HEK293 (cell line): Measurements from ENCODE around the gene PHLDB2.
A peak's percentile ranks its signal among the peaks of the same experiment; 100 is the strongest.

Source experiments
- CTCF ChIA-PET: fragments of 350-600 bp; formaldehyde crosslinking; extraction: SDS; loops from one replicate; lab custom pipeline; 2021; ENCODE audit warnings: antibody characterized with exemption; lab: Yijun Ruan, JAX
- POLR2A ChIA-PET: fragments of 300-600 bp; formaldehyde crosslinking; extraction: SDS; loops from one replicate; lab custom pipeline; 2020; ENCODE audit warnings: antibody characterized with exemption, inconsistent platforms; lab: Yijun Ruan, JAX
- H3K27ac ChIP-seq: fragments of 200-500 bp; sonication (Bioruptor generic); 2 replicates; pipeline ENCODE4 v1.5.1; 2014; ENCODE audit warnings: low read depth, low read length, control low read depth, inconsistent platforms; ENCODE audit errors: extremely low read depth
- H3K36me3 ChIP-seq, 2 experiments: fragments of 200-500 bp in 1 of 2; sonication (Bioruptor generic) in 1 of 2; 1 replicate in 1 of 2; 2 replicates in 1 of 2; pipeline ENCODE4 v1.5.1; 2014 to 2017; ENCODE audit warnings: inconsistent platforms in 2 of 2, low read length in 2 of 2; ENCODE audit not compliant: control insufficient read depth in 2 of 2, insufficient read depth in 1 of 2
- H3K4me1 ChIP-seq: fragments of 200-500 bp; sonication (Bioruptor generic); 2 replicates; pipeline ENCODE4 v1.5.1; 2014; ENCODE audit warnings: mild to moderate bottlenecking, low read length, inconsistent platforms; ENCODE audit not compliant: control insufficient read depth, insufficient read depth
- H3K4me3 ChIP-seq: 2 replicates; pipeline ENCODE4 v1.5.1; 2011; ENCODE audit warnings: low read depth, mild to moderate bottlenecking, control low read depth, low read length, moderate library complexity
- H3K9me3 ChIP-seq: fragments of 200-500 bp; sonication (Bioruptor generic); 2 replicates; pipeline ENCODE4 v1.5.1; 2014; ENCODE audit warnings: low read depth, low read length, inconsistent platforms; ENCODE audit not compliant: control insufficient read depth, insufficient read depth
- KLF8 ChIP-seq: fragments of 450-650 bp; formaldehyde crosslinking; IDR thresholded peaks from 2 replicates; pipeline ENCODE4 v1.5.1; 2016; ENCODE audit warnings: missing biosample characterization, missing genetic modification characterization
- PRDM1 ChIP-seq: fragments of 450-650 bp; formaldehyde crosslinking; IDR thresholded peaks from 2 replicates; pipeline ENCODE4; 2016; ENCODE audit warnings: missing biosample characterization, missing genetic modification characterization
- SP2 ChIP-seq: fragments of 450-650 bp; formaldehyde crosslinking; IDR thresholded peaks from 2 replicates; pipeline ENCODE4 v1.5.1; 2016; ENCODE audit warnings: missing biosample characterization, missing genetic modification characterization
- TCF7L2 ChIP-seq: IDR thresholded peaks from 2 replicates; pipeline ENCODE4 v1.6.1; 2011; ENCODE audit warnings: low read depth, mild to moderate bottlenecking, inconsistent platforms, low read length, moderate library complexity, borderline replicate concordance
- ZBTB1 ChIP-seq: fragments of 450-650 bp; formaldehyde crosslinking; IDR thresholded peaks from 2 replicates; pipeline ENCODE4 v1.5.1; 2016; ENCODE audit warnings: missing biosample characterization, missing genetic modification characterization
- ZBTB17 ChIP-seq: fragments of 450-650 bp; formaldehyde crosslinking; IDR thresholded peaks from 2 replicates; pipeline ENCODE4 v1.5.1; 2016; ENCODE audit warnings: missing biosample characterization, missing genetic modification characterization
- ZBTB20 ChIP-seq: fragments of 450-650 bp; formaldehyde crosslinking; IDR thresholded peaks from 2 replicates; pipeline ENCODE4 v1.5.1; 2016; ENCODE audit warnings: missing biosample characterization, missing genetic modification characterization
- ZEB2 ChIP-seq: fragments of 450-650 bp; formaldehyde crosslinking; IDR thresholded peaks from 2 replicates; pipeline ENCODE4 v1.5.1; 2016; ENCODE audit warnings: missing biosample characterization, missing genetic modification characterization
- ZFP37 ChIP-seq: fragments of 450-650 bp; formaldehyde crosslinking; IDR thresholded peaks from 2 replicates; pipeline ENCODE4 v1.5.1; 2016; ENCODE audit warnings: missing biosample characterization, missing genetic modification characterization
- ZNF10 ChIP-seq: fragments of 450-650 bp; formaldehyde crosslinking; IDR thresholded peaks from 2 replicates; pipeline ENCODE4 v1.5.1; 2017; ENCODE audit warnings: missing biosample characterization, missing genetic modification characterization
- ZNF133 ChIP-seq: fragments of 450-650 bp; formaldehyde crosslinking; IDR thresholded peaks from 2 replicates; pipeline ENCODE4 v1.5.1; 2016; ENCODE audit warnings: missing biosample characterization, missing genetic modification characterization
- ZNF211 ChIP-seq: fragments of 450-650 bp; formaldehyde crosslinking; IDR thresholded peaks from 2 replicates; pipeline ENCODE4 v1.5.1; 2016; ENCODE audit warnings: low read depth, missing biosample characterization, missing genetic modification characterization
- ZNF274 ChIP-seq, 2 experiments: fragments of 200-500 bp in 1 of 2; fragments of 450-650 bp in 1 of 2; sonication (Bioruptor generic) in 1 of 2; formaldehyde crosslinking in 1 of 2; IDR thresholded peaks; 2 replicates each; pipeline versions ENCODE4 v1.5.1 to v1.6.1; 2014 to 2016; ENCODE audit warnings: borderline replicate concordance in 1 of 2, inconsistent platforms in 1 of 2, low read length in 1 of 2, missing biosample characterization in 1 of 2, missing genetic modification characterization in 1 of 2
- ZNF350 ChIP-seq: fragments of 450-650 bp; formaldehyde crosslinking; IDR thresholded peaks from 2 replicates; pipeline ENCODE4 v1.5.0; 2017; ENCODE audit warnings: missing biosample characterization, mild to moderate bottlenecking, missing genetic modification characterization
- ZNF433 ChIP-seq: fragments of 450-650 bp; formaldehyde crosslinking; IDR thresholded peaks from 2 replicates; pipeline ENCODE4 v1.5.1; 2016; ENCODE audit warnings: missing biosample characterization, missing genetic modification characterization, low read depth
- ZNF529 ChIP-seq: fragments of 450-650 bp; formaldehyde crosslinking; IDR thresholded peaks from 2 replicates; pipeline ENCODE4 v1.5.1; 2017; ENCODE audit warnings: missing genetic modification characterization, missing biosample characterization; ENCODE audit not compliant: insufficient replicate concordance
- ZNF558 ChIP-seq: fragments of 450-650 bp; formaldehyde crosslinking; IDR thresholded peaks from 2 replicates; pipeline ENCODE4 v1.5.1; 2016; ENCODE audit warnings: missing biosample characterization, missing genetic modification characterization
- ZNF585B ChIP-seq: fragments of 450-650 bp; formaldehyde crosslinking; IDR thresholded peaks from 2 replicates; pipeline ENCODE4 v1.5.1; 2016; ENCODE audit warnings: missing biosample characterization, missing genetic modification characterization
- ZNF596 ChIP-seq: fragments of 450-650 bp; IDR thresholded peaks from 2 replicates; pipeline ENCODE4 v1.5.0; 2018; ENCODE audit warnings: missing biosample characterization, mild to moderate bottlenecking, missing genetic modification characterization, moderate library complexity
- ZNF610 ChIP-seq: fragments of 450-650 bp; formaldehyde crosslinking; IDR thresholded peaks from 2 replicates; pipeline ENCODE4 v1.5.1; 2016; ENCODE audit warnings: missing biosample characterization, missing genetic modification characterization, borderline replicate concordance
- ZNF626 ChIP-seq: fragments of 450-650 bp; sonication (Bioruptor Pico); formaldehyde crosslinking; IDR thresholded peaks from 2 replicates; pipeline ENCODE4 v1.5.1; 2018; ENCODE audit warnings: missing biosample characterization, missing genetic modification characterization, inconsistent platforms
- ZNF660 ChIP-seq: fragments of 450-650 bp; IDR thresholded peaks from 2 replicates; pipeline ENCODE4 v1.5.1; 2018; ENCODE audit warnings: missing biosample characterization, mild to moderate bottlenecking, missing genetic modification characterization
- ZNF792 ChIP-seq: fragments of 450-650 bp; formaldehyde crosslinking; IDR thresholded peaks from 2 replicates; pipeline ENCODE4 v1.5.1; 2016; ENCODE audit warnings: missing biosample characterization, missing genetic modification characterization
- ZNF843 ChIP-seq: fragments of 450-650 bp; formaldehyde crosslinking; IDR thresholded peaks from 2 replicates; pipeline ENCODE4 v1.5.1; 2016; ENCODE audit warnings: missing biosample characterization, missing genetic modification characterization
- TF ChIP-seq, protein P1 (sequence below): fragments of 450-650 bp; formaldehyde crosslinking; IDR thresholded peaks from 2 replicates; pipeline ENCODE4 v1.5.1; 2017; ENCODE audit warnings: missing biosample characterization, missing genetic modification characterization
- TF ChIP-seq, protein P2 (sequence below): fragments of 450-650 bp; formaldehyde crosslinking; IDR thresholded peaks from 2 replicates; pipeline ENCODE4 v1.5.1; 2016; ENCODE audit warnings: missing biosample characterization, missing genetic modification characterization
- TF ChIP-seq, protein P3 (sequence below): fragments of 450-650 bp; formaldehyde crosslinking; IDR thresholded peaks from 2 replicates; pipeline ENCODE4 v1.5.1; 2016; ENCODE audit warnings: missing biosample characterization, missing genetic modification characterization
- TF ChIP-seq, protein P4 (sequence below): fragments of 450-650 bp; formaldehyde crosslinking; IDR thresholded peaks from 2 replicates; pipeline ENCODE4 v1.5.1; 2016; ENCODE audit warnings: missing biosample characterization, missing genetic modification characterization

Gene PHLDB2

DNA sequence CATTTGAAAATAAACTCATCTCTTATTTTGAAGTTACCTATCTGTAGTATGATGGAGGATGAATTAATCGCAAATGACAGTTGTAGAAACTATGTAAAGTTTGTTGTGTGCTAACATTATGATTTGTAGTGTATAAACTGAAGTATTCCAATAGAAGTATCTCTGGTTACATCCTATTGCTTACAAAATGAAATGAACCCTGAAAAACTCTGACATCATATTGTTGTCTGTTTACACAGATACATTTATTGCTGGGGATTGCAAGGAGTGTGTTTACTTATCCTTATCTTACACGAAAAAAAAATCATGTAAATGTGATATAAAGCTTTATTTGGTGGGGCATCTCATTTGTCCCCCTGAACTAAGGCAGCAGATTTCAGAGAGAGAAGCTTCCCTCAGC is 117.2 kb downstream of the PHLDB2 start (continued):
- TF ChIP-seq, protein P1, sequence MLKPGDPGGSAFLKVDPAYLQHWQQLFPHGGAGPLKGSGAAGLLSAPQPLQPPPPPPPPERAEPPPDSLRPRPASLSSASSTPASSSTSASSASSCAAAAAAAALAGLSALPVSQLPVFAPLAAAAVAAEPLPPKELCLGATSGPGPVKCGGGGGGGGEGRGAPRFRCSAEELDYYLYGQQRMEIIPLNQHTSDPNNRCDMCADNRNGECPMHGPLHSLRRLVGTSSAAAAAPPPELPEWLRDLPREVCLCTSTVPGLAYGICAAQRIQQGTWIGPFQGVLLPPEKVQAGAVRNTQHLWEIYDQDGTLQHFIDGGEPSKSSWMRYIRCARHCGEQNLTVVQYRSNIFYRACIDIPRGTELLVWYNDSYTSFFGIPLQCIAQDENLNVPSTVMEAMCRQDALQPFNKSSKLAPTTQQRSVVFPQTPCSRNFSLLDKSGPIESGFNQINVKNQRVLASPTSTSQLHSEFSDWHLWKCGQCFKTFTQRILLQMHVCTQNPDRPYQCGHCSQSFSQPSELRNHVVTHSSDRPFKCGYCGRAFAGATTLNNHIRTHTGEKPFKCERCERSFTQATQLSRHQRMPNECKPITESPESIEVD, result peak; percentile 47; the same call in 1 of the 2 replicates
- TF ChIP-seq ZBTB17 (tag by site-specific recombination), result peak; percentile 25; the same call in 1 of the 2 replicates
- TF ChIP-seq ZBTB20 (tag by site-specific recombination), result no peak
- no peak for TF ChIP-seq ZNF585B (tag by site-specific recombination)
- TF ChIP-seq, protein P2, sequence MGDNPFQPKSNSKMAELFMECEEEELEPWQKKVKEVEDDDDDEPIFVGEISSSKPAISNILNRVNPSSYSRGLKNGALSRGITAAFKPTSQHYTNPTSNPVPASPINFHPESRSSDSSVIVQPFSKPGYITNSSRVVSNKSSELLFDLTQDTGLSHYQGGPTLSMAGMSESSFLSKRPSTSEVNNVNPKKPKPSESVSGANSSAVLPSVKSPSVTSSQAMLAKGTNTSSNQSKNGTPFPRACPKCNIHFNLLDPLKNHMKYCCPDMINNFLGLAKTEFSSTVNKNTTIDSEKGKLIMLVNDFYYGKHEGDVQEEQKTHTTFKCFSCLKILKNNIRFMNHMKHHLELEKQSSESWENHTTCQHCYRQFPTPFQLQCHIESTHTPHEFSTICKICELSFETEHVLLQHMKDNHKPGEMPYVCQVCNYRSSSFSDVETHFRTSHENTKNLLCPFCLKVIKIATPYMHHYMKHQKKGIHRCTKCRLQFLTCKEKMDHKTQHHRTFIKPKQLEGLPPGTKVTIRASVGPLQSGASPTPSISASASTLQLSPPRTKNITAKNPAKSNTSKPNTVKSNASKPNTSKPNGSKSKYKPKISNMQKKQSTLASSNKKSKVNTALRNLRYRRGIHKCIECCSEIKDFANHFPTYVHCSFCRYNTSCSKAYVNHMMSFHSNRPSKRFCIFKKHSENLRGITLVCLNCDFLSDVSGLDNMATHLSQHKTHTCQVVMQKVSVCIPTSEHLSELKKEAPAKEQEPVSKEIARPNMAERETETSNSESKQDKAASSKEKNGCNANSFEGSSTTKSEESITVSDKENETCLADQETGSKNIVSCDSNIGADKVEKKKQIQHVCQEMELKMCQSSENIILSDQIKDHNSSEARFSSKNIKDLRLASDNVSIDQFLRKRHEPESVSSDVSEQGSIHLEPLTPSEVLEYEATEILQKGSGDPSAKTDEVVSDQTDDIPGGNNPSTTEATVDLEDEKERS (tag by site-specific recombination), result no peak
- TF ChIP-seq, protein P3, sequence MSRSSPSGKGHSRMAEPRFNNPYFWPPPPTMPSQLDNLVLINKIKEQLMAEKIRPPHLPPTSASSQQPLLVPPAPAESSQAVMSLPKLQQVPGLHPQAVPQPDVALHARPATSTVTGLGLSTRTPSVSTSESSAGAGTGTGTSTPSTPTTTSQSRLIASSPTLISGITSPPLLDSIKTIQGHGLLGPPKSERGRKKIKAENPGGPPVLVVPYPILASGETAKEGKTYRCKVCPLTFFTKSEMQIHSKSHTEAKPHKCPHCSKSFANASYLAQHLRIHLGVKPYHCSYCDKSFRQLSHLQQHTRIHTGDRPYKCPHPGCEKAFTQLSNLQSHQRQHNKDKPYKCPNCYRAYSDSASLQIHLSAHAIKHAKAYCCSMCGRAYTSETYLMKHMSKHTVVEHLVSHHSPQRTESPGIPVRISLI (tag by site-specific recombination), result no peak
- TF ChIP-seq ZNF133 (tag by site-specific recombination), result no peak
- no peak for TF ChIP-seq ZNF274 (IDR thresholded peaks at IDR 0.05; ENCODE audit: low read length)
- TF ChIP-seq ZNF274 (tag by site-specific recombination; IDR thresholded peaks at IDR 0.05; ENCODE audit: borderline replicate concordance), result no peak
- TF ChIP-seq ZNF211, result no peak
- no peak for TF ChIP-seq TCF7L2
- TF ChIP-seq ZNF558 (tag by site-specific recombination), result no peak
- TF ChIP-seq ZNF350 (tag by site-specific recombination), result no peak
- no peak for TF ChIP-seq ZNF626
- no peak for TF ChIP-seq ZNF433 (tag by site-specific recombination)
- no peak for TF ChIP-seq SP2
- no peak for TF ChIP-seq ZNF660 (tag by site-specific recombination)
- TF ChIP-seq ZNF529 (tag by site-specific recombination), result no peak
- TF ChIP-seq ZNF792 (tag by site-specific recombination), result no peak
- peak; percentile 55 for TF ChIP-seq ZEB2 (tag by site-specific recombination)
- no peak for TF ChIP-seq KLF8 (tag by site-specific recombination)
- no peak for TF ChIP-seq ZNF843

DNA sequence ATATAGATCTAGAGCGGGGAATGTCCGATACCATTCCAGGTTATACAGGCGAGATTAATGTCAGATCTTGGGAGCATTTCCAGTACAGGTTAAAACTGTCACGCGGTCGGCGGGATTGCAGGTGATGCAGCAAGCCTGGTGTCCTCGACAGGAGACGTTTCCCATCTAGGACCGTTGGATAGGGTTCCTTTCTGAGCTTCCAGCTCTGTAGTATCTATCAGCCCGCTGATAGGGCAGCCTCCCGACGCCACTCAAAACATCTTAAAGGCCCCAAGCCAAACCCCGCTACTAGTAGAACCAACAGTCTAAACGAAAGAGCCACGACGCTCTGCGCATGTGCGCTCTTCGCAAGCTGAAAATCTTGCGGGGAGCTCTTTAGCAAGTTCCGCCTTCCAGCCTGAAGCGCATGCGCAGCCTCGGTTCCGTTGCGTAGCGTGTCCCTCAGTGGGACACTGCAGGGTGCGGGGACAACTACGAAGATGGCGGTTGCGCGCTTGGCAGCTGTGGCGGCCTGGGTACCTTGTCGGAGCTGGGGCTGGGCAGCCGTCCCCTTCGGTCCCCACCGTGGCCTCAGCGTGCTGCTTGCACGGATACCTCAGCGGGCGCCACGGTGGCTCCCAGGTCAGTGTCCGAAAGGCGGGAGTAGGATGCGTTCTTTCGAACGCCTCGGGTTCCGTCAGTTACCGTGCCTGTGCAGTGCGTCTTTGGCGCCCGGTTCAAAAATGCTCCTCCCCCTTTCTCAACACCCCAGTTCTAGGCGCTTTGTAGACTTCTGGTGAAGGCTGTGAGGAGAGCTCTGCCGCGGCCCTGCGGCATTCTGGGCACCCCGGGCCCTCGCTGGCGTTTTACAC is 119.7 kb downstream of the PHLDB2 start, which contains the start of gene ABHD10:
TSS of gene ABHD10 (plus strand) at position 444 of the 851 bp plus-strand sequence. CDS start at position 480, 36 bp downstream.
- ChIA-PET POLR2A (interaction anchor here (0.5 to 1.7 kb wide), 23 partner anchors 8 to 583 kb away, joined by 3 to 9 read pairs (median 3); partner anchors contain the start of genes ATG3, C3orf52 and SLC35A5), CTCF (interaction anchor here (0.6 to 2.6 kb wide), 8 partner anchors 10 to 386 kb away, joined by 3 to 16 read pairs (median 5); no protein-coding TSS in a partner anchor)
- Histone ChIP-seq H3K36me3 (peaks cover 0 to 14% of the 10 kb centered on the region in 2 experiments; a peak in 2 of 3 replicates), H3K9me3 (no peaks in the 10 kb centered on the region), H3K4me3 (peak within 1 kb of the TSS; percentile 89), H3K27ac (peak within 1 kb of the TSS; percentile 45), H3K4me1 (no peaks in the 10 kb centered on the region)
- TF ChIP-seq ZBTB1 (tag by site-specific recombination) (0 out of 2 replicates have a peak, but pooled peaks have one; percentile 18), ZNF596 (tag by site-specific recombination) (no peak), ZNF10 (tag by site-specific recombination) (no peak), ZNF610 (tag by site-specific recombination) (peak; percentile 38; the same call in 1 of the 2 replicates), PRDM1 (tag by site-specific recombination) (no peak), ZFP37 (no peak; the same call in 1 of the 2 replicates)
- TF ChIP-seq, protein P4, sequence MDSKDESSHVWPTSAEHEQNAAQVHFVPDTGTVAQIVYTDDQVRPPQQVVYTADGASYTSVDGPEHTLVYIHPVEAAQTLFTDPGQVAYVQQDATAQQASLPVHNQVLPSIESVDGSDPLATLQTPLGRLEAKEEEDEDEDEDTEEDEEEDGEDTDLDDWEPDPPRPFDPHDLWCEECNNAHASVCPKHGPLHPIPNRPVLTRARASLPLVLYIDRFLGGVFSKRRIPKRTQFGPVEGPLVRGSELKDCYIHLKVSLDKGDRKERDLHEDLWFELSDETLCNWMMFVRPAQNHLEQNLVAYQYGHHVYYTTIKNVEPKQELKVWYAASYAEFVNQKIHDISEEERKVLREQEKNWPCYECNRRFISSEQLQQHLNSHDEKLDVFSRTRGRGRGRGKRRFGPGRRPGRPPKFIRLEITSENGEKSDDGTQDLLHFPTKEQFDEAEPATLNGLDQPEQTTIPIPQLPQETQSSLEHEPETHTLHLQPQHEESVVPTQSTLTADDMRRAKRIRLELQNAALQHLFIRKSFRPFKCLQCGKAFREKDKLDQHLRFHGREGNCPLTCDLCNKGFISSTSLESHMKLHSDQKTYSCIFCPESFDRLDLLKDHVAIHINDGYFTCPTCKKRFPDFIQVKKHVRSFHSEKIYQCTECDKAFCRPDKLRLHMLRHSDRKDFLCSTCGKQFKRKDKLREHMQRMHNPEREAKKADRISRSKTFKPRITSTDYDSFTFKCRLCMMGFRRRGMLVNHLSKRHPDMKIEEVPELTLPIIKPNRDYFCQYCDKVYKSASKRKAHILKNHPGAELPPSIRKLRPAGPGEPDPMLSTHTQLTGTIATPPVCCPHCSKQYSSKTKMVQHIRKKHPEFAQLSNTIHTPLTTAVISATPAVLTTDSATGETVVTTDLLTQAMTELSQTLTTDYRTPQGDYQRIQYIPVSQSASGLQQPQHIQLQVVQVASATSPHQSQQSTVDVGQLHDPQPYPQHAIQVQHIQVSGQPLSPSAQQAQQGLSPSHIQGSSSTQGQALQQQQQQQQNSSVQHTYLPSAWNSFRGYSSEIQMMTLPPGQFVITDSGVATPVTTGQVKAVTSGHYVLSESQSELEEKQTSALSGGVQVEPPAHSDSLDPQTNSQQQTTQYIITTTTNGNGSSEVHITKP, result peak; percentile 41; the same call in 1 of the 2 replicates
